HepG2 (cell line): ENCODE results near the gene RPRD2. TPM values are rescaled to one million over a fixed set of nuclear protein-coding genes. Genes with fewer than 3 reads are reported as not detected.
A peak's percentile ranks its signal among the peaks of the same experiment; 100 is the strongest.

Source experiments
- ATAC-seq: fragments of 200-7000 bp; cut with Tn5 transposase; 3 replicates; pipeline ENCODE4 v1.9.1; 2020; ENCODE audit warnings: mild to moderate bottlenecking, moderate library complexity
- BruUV-seq: library from RNA; stranded (reverse); fragments of 400-500 nt; replicated peaks from 2 replicates; lab custom pipeline; 2021; lab: Mats Ljungman, UMichigan
- CTCF ChIA-PET: fragments of 300-600 bp; formaldehyde crosslinking; extraction: SDS; loops from one replicate; lab custom pipeline; 2021; ENCODE audit warnings: low total read pairs, inconsistent platforms, low intra/inter-chr PET ratio; lab: Yijun Ruan, JAX
- POLR2A ChIA-PET: fragments of 350-600 bp; sonication (Branson Sonifier 250); formaldehyde crosslinking; loops from one replicate; lab custom pipeline; 2020; ENCODE audit warnings: antibody characterized with exemption, inconsistent platforms; lab: Yijun Ruan, JAX
- DNase-seq: peaks from one replicate; pipeline ENCODE4 v3.0.0-alpha.2; 2015; ENCODE audit warnings: low spot score
- FAIRE-seq: peaks from 3 replicates; lab custom pipeline; 2011; peaks lifted over from hg19 to GRCh38; lab: Jason Lieb, UNC
- H2AFZ ChIP-seq: one replicate; pipeline ENCODE4 v1.6.1; 2011; ENCODE audit warnings: low read length, inconsistent platforms
- H3K27ac ChIP-seq: fragments of 300-600 bp; 3 replicates; pipeline ENCODE4 v1.8.0; 2011; ENCODE audit warnings: mixed run types, mild to moderate bottlenecking, mixed read lengths, low read length, inconsistent platforms; ENCODE audit not compliant: insufficient read depth; ENCODE audit errors: extremely low read length
- H3K27me3 ChIP-seq, 2 experiments: fragments of 200-600 bp in 1 of 2; 2 replicates in 1 of 2; 3 replicates in 1 of 2; pipeline versions ENCODE4 v1.6.0 to v1.8.0; 2011; ENCODE audit warnings: low read length in 2 of 2, mild to moderate bottlenecking in 2 of 2, moderate library complexity in 2 of 2, inconsistent platforms in 1 of 2; ENCODE audit not compliant: insufficient read depth in 2 of 2, control insufficient read depth in 1 of 2
- H3K36me3 ChIP-seq, 2 experiments: fragments of 200-600 bp in 1 of 2; replicated peaks in 1 of 2; 2 replicates in 1 of 2; 3 replicates in 1 of 2; pipeline versions ENCODE4 v1.5.1 to v1.8.0; 2011; ENCODE audit warnings: low read length in 2 of 2, inconsistent platforms in 1 of 2; ENCODE audit not compliant: insufficient read depth in 2 of 2, control insufficient read depth in 1 of 2
- H3K4me1 ChIP-seq: 2 replicates; pipeline ENCODE4 v1.5.1; 2012; ENCODE audit warnings: low read length, inconsistent platforms; ENCODE audit not compliant: insufficient read depth
- H3K4me2 ChIP-seq: 2 replicates; pipeline ENCODE4 v1.6.0; 2011; ENCODE audit warnings: low read depth, low read length, inconsistent platforms
- H3K4me3 ChIP-seq, 3 experiments: fragments of 200-600 bp in 1 of 3; sonication (generic), shearing (Covaris generic) in 1 of 3; replicated peaks in 1 of 3; 2 replicates each; pipeline ENCODE4 v1.5.1; 2011 to 2016; ENCODE audit warnings: low read length in 3 of 3, inconsistent platforms in 2 of 3, low read depth in 2 of 3, mild to moderate bottlenecking in 2 of 3, control low read depth in 1 of 3, mixed read lengths in 1 of 3; ENCODE audit not compliant: insufficient read depth in 1 of 3
- H3K79me2 ChIP-seq: one replicate; pipeline ENCODE4 v1.6.1; 2011; ENCODE audit warnings: low read length, inconsistent platforms; ENCODE audit not compliant: insufficient read depth
- H3K9ac ChIP-seq: 2 replicates; pipeline ENCODE4 v1.6.0; 2011; ENCODE audit warnings: mild to moderate bottlenecking, low read depth, low read length, inconsistent platforms; ENCODE audit not compliant: insufficient read depth
- H3K9me3 ChIP-seq: 2 replicates; pipeline ENCODE4 v1.5.1; 2012; ENCODE audit warnings: mild to moderate bottlenecking, low read length
- H4K20me1 ChIP-seq: 2 replicates; pipeline ENCODE4 v1.6.0; 2011; ENCODE audit warnings: inconsistent platforms, mild to moderate bottlenecking, low read length, moderate library complexity; ENCODE audit not compliant: insufficient read depth
- ARNT ChIP-seq: fragments of 450-650 bp; IDR thresholded peaks from 2 replicates; pipeline ENCODE4 v1.6.1; 2017
- KLF11 ChIP-seq: IDR thresholded peaks from 2 replicates; pipeline ENCODE4 v1.6.1; 2016; ENCODE audit warnings: missing compliant biosample characterization
- MIER3 ChIP-seq: IDR thresholded peaks from 2 replicates; pipeline ENCODE4 v1.6.1; 2016; ENCODE audit warnings: missing compliant biosample characterization, borderline replicate concordance
- TARDBP ChIP-seq: sonication (generic); formaldehyde crosslinking; IDR thresholded peaks from 2 replicates; pipeline ENCODE4 v1.8.0; 2022; ENCODE audit warnings: mild to moderate bottlenecking, missing genetic modification reagents
- XRCC5 ChIP-seq: fragments of 200-400 bp; formaldehyde crosslinking; optimal IDR thresholded peaks from 2 replicates; pipeline ENCODE3; 2017; ENCODE audit warnings: mild to moderate bottlenecking, low read length
- ZBTB38 ChIP-seq: sonication (generic); formaldehyde crosslinking; IDR thresholded peaks from 2 replicates; pipeline ENCODE4 v1.5.1; 2020; ENCODE audit warnings: mild to moderate bottlenecking, missing genetic modification reagents
- ZNF550 ChIP-seq: sonication (generic); formaldehyde crosslinking; IDR thresholded peaks from 2 replicates; pipeline ENCODE4 v1.4.0; 2020; ENCODE audit warnings: mild to moderate bottlenecking, missing genetic modification reagents, borderline replicate concordance
- WGBS: methylation state at CpG from one replicate; pipeline ENCODE4 v1.1.6; 2017; ENCODE audit warnings: low lambda C conversion rate; 5-methylcytosine and 5-hydroxymethylcytosine counted together
- in situ Hi-C: cut with HindIII; loops from 2 replicates; pipeline ENCODE4 v1.10.0; 2017; ENCODE audit warnings: low pct_unique_long_range_greater_than_20kb; ENCODE audit not compliant: extremely low pct_ligation_motif_present
- intact Hi-C: fragments of 100-400 bp; cut with micrococcal nuclease; formaldehyde crosslinking; loops from one replicate; pipeline ENCODE4 v1.10.0; 2022; ENCODE audit not compliant: unreplicated experiment
- polyA plus RNA-seq, 8 experiments: library from polyadenylated mRNA; depleted of rRNA in 3 of 8; stranded (reverse) in 7 of 8; unstranded in 1 of 8; fragments of >200 nt; fragmentation: Illumina TruSeq in 4 of 8; extraction: Trizol in 4 of 8; gene quantifications; 2 replicates each; pipeline versions ENCODE4 v1.2.1 to v1.2.3, GENCODE V29; 2011 to 2016; ENCODE audit warnings: low read depth in 4 of 8, missing spikeins in 1 of 8, mixed read lengths in 1 of 8; ENCODE audit not compliant: insufficient read depth in 1 of 8
- total RNA-seq, 5 experiments: library from RNA; depleted of rRNA; stranded (reverse); fragments of >200 nt; fragmentation: Illumina TruSeq; extraction: Trizol; gene quantifications; 2 replicates each; pipeline ENCODE4 v1.2.3, GENCODE V29; 2016; ENCODE audit warnings: low read depth in 1 of 5
- TF ChIP-seq, protein P1 (sequence below): sonication (generic); formaldehyde crosslinking; IDR thresholded peaks from 2 replicates; pipeline ENCODE4 v1.8.1; 2022; ENCODE audit warnings: mild to moderate bottlenecking, missing genetic modification reagents

RPRD2 gene
- total and polyA plus RNA-seq, 2 of the 13 experiments (the other 11 are each of a cell fraction or from before 2014, with no cell fraction given): 8.0 to 8.9 TPM

DNA sequence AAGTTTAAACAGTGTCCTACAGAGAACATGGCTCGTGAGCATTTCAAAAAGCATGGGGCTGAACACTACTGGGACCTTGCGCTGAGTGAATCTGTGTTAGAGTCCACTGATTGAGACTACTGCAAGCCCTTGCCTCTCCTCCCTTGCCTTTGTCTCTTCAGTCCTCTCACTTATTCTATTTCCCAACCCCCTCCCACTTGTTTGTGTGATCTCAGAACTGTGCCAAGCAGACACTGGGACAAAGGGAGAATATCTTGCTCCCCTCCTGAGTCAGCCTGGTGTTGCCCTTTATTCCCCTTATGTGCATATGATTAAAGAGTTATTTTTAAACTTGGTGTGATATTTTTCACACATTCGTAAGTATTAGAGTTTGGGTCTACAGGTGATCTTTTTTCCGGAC lies 11.1 kb upstream of the RPRD2 start:
- no peaks in the 10 kb centered on the region for H3K27me3 ChIP-seq
- no peak overlapping the region for H3K4me2 ChIP-seq
- WGBS: 98% methylated on average over 4 of the region's 4 CpGs
- in situ Hi-C loops: no loop called here
- H3K27ac ChIP-seq: no peak overlapping the region
- no peak overlapping the region for H2AFZ ChIP-seq
- no peak for FAIRE-seq
- no peak overlapping the region for H3K9ac ChIP-seq
- no peaks in the 10 kb centered on the region for H3K4me1 ChIP-seq
- H3K36me3 ChIP-seq: peaks cover 6 to 17% of the 10 kb centered on the region in 2 experiments; a peak in 3 of 5 replicates
- H4K20me1 ChIP-seq: no peaks in the 10 kb centered on the region
- no TSS peak for BruUV-seq
- no peak overlapping the region for H3K4me3 ChIP-seq
- intact Hi-C loops: no loop called here
- CTCF ChIA-PET: no interaction called here
- TF ChIP-seq ZNF550: no peak
- TF ChIP-seq, all 625 proteins: peak for 0
- no peak for DNase-seq
- no peaks in the 10 kb centered on the region for H3K9me3 ChIP-seq
- POLR2A ChIA-PET: no interaction called here
- no peaks in the 10 kb centered on the region for H3K79me2 ChIP-seq
- no peak for ATAC-seq

DNA sequence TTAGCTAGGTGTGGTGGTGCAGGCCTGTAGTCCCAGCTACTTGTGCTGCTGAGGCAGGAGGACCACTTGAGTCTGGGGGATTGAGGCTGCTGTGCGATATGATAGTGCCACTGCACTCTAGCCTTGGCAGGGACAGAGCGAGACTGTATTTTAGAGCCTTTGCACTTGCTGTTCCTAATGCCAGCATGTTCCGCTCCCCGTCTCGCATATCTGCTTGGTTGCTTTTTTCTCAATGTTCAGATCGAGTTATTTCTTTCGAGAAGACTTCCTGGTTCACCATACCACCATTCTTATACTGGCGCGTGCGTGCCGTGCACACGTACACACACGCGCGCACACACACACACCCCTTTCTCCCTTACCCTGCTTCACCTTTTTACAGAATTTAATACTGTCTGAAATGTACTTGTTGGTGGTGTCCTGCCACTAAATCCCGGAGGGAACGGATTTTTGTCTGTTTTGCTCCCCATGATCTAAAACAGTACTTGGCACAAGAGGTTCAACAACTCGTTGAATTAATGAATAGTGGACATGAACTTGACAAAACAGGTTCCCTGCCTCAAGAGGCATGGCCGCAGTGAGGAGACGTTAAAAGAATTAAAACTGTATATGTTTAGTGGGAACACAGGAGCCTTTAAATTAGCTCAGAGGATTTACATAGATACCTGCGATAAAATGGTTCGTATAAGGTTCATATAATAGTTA lies 1.1 kb upstream of the RPRD2 start:
- Histone ChIP-seq H3K4me1 (peaks cover 32% of the 10 kb centered on the region), H3K4me3 (peak overlapping the region in 1 of 3 experiments; percentile 95; a peak in 1 of 6 replicates), H4K20me1 (peaks cover 13% of the 10 kb centered on the region; the same call in 1 of the 2 replicates), H3K27ac (peak overlapping the region; percentile 100), H3K36me3 (no peaks in the 10 kb centered on the region), H2AFZ (no peak overlapping the region), H3K79me2 (peaks cover 36% of the 10 kb centered on the region), H3K9me3 (no peaks in the 10 kb centered on the region), H3K4me2 (peak overlapping the region; percentile 94), H3K9ac (peak overlapping the region; percentile 69), H3K27me3 (no peaks in the 10 kb centered on the region; a peak in 1 of 5 replicates)
- intact Hi-C loops (loop anchor here (5.0 kb wide), 1 partner anchor 69 kb away; no protein-coding TSS in a partner anchor), in situ Hi-C loops (loop anchor here (10.0 kb wide), 1 partner anchor 52 kb away; no protein-coding TSS in a partner anchor)
- no TSS peak for BruUV-seq
- FAIRE-seq (no peak), DNase-seq (no peak), ATAC-seq (no peak)
- CTCF ChIA-PET: no interaction called here
- POLR2A ChIA-PET: interaction anchor here (0.7 to 3.4 kb wide), 16 partner anchors 11 to 189 kb away, joined by 3 to 27 read pairs (median 10); partner anchors contain the start of genes CA14, FALEC, PRPF3 and TARS2
- 92% methylated on average over 22 of the region's 22 CpGs for WGBS
- TF ChIP-seq, protein P1, sequence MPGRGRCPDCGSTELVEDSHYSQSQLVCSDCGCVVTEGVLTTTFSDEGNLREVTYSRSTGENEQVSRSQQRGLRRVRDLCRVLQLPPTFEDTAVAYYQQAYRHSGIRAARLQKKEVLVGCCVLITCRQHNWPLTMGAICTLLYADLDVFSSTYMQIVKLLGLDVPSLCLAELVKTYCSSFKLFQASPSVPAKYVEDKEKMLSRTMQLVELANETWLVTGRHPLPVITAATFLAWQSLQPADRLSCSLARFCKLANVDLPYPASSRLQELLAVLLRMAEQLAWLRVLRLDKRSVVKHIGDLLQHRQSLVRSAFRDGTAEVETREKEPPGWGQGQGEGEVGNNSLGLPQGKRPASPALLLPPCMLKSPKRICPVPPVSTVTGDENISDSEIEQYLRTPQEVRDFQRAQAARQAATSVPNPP (CRISPR knock-in tag): 0 out of 2 replicates have a peak, but pooled peaks have one; percentile 26
- TF ChIP-seq MIER3 (CRISPR knock-in tag) (peak; percentile 4; the same call in 1 of the 2 replicates), TARDBP (CRISPR knock-in tag) (0 out of 2 replicates have a peak, but pooled peaks have one; percentile 53), KLF11 (CRISPR knock-in tag) (no peak), ARNT (no peak), ZBTB38 (CRISPR knock-in tag) (peak; percentile 64), XRCC5 (no peak)
- TF ChIP-seq, all 625 proteins: peak for 4
